ENCODE data around the gene DENND2A. TPM values are rescaled to one million over a fixed set of nuclear protein-coding genes. Genes with fewer than 3 reads are reported as not detected.

DENND2A gene
- total and polyA plus RNA-seq, 2 donors (not counting 1 experiment from before 2014, with no cell fraction given) = 30.6 to 39.0 TPM

DNA sequence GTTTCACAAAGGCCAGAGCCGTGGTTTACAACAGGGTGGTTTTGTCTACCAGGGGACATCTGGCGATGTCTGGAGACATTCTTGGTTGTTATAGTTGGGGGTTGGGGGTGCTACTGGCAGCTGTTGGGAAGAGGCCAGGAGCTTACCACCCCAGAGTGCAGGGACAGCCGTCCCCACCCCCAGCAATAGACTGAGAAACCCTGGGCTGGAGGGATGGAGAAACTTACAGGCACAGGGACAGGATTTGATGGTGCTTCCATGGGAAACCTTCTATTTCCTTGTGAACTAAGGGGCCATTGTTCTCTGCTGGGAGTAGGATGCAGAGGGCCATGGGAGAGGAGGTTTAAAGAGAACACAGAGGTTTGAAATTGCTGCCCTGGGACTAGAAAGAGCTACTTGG lies 43.0 kb upstream of the DENND2A start:
- Histone ChIP-seq H2AFZ (ENCODE audit: low read length) (no peak overlapping the region), H3K36me3 (ENCODE audit: control insufficient read depth, insufficient read depth, low read length) (peaks cover 4% of the 10 kb centered on the region), H3K4me1 (ENCODE audit: control insufficient read depth, extremely low read depth, insufficient read depth, low read length) (no peaks in the 10 kb centered on the region), H3K4me3 (replicated peaks in 1 of 4; ENCODE audit: control extremely low read depth in 1 of 4, insufficient read depth in 1 of 4, low read depth in 3 of 4, low read length in 4 of 4) (no peak overlapping the region), H4K20me1 (ENCODE audit: control insufficient read depth, extremely low read depth, insufficient read depth, low read length) (no peaks in the 10 kb centered on the region), H3K27ac (ENCODE audit: insufficient read depth, low read length) (no peak overlapping the region), H3K4me2 (ENCODE audit: extremely low read depth, insufficient read depth, low read length) (no peak overlapping the region), H3K79me2 (ENCODE audit: control insufficient read depth, insufficient read depth, low read length) (no peaks in the 10 kb centered on the region), H3K9me3 (ENCODE audit: control insufficient read depth, insufficient read depth, low read depth, low read length) (no peaks in the 10 kb centered on the region), H3K27me3 (ENCODE audit: control insufficient read depth, insufficient read depth, low read length) (no peaks in the 10 kb centered on the region), H3K9ac (ENCODE audit: insufficient read depth, low read length) (no peak overlapping the region)
- no peak for TF ChIP-seq EZH2 (IDR thresholded peaks at IDR 0.05; ENCODE audit: low read length, missing control alignments)
- TF ChIP-seq, protein P1, sequence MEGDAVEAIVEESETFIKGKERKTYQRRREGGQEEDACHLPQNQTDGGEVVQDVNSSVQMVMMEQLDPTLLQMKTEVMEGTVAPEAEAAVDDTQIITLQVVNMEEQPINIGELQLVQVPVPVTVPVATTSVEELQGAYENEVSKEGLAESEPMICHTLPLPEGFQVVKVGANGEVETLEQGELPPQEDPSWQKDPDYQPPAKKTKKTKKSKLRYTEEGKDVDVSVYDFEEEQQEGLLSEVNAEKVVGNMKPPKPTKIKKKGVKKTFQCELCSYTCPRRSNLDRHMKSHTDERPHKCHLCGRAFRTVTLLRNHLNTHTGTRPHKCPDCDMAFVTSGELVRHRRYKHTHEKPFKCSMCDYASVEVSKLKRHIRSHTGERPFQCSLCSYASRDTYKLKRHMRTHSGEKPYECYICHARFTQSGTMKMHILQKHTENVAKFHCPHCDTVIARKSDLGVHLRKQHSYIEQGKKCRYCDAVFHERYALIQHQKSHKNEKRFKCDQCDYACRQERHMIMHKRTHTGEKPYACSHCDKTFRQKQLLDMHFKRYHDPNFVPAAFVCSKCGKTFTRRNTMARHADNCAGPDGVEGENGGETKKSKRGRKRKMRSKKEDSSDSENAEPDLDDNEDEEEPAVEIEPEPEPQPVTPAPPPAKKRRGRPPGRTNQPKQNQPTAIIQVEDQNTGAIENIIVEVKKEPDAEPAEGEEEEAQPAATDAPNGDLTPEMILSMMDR (conservative IDR thresholded peaks at IDR 0.05 in 1 of 2, IDR thresholded peaks at IDR 0.05 in 1 of 2; ENCODE audit: low read depth in 1 of 2, low read length in 2 of 2) = no peak
- no peak for DNase-seq (ENCODE audit: low read depth in 2 of 2)

DNA sequence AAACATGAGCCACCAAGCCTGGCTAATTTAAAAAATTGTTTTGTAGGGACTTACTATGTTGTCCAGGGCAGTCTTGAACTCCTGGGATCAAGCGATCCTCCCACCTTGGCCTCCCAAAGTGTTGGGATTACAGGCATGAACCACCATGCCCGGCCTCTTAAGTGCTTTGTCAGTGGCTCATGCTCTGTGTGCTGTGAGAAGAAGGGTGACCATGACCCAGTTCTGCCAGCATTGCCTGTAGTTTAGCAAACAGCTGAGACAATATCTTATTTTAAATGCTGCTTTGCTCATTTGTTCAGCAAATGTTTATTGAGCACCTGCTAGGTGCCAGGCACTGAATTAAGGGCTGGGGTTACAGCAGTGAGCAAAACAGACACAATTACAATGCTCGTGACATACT lies 41.2 kb upstream of the DENND2A start:
- no peak for DNase-seq (ENCODE audit: low read depth in 2 of 2)
- Histone ChIP-seq H3K4me2 (ENCODE audit: extremely low read depth, insufficient read depth, low read length) (no peak overlapping the region), H3K27ac (ENCODE audit: insufficient read depth, low read length) (no peak overlapping the region), H4K20me1 (ENCODE audit: control insufficient read depth, extremely low read depth, insufficient read depth, low read length) (no peaks in the 10 kb centered on the region), H3K27me3 (ENCODE audit: control insufficient read depth, insufficient read depth, low read length) (no peaks in the 10 kb centered on the region), H3K9me3 (ENCODE audit: control insufficient read depth, insufficient read depth, low read depth, low read length) (no peaks in the 10 kb centered on the region), H3K9ac (ENCODE audit: insufficient read depth, low read length) (no peak overlapping the region), H2AFZ (ENCODE audit: low read length) (no peak overlapping the region), H3K4me3 (replicated peaks in 1 of 4; ENCODE audit: control extremely low read depth in 1 of 4, insufficient read depth in 1 of 4, low read depth in 3 of 4, low read length in 4 of 4) (no peak overlapping the region), H3K36me3 (ENCODE audit: control insufficient read depth, insufficient read depth, low read length) (peaks cover 4% of the 10 kb centered on the region), H3K4me1 (ENCODE audit: control insufficient read depth, extremely low read depth, insufficient read depth, low read length) (no peaks in the 10 kb centered on the region), H3K79me2 (ENCODE audit: control insufficient read depth, insufficient read depth, low read length) (no peaks in the 10 kb centered on the region)
- no peak for TF ChIP-seq EZH2 (IDR thresholded peaks at IDR 0.05; ENCODE audit: low read length, missing control alignments)
- TF ChIP-seq, protein P1 (conservative IDR thresholded peaks at IDR 0.05 in 1 of 2, IDR thresholded peaks at IDR 0.05 in 1 of 2; ENCODE audit: low read depth in 1 of 2, low read length in 2 of 2) = no peak

DNA sequence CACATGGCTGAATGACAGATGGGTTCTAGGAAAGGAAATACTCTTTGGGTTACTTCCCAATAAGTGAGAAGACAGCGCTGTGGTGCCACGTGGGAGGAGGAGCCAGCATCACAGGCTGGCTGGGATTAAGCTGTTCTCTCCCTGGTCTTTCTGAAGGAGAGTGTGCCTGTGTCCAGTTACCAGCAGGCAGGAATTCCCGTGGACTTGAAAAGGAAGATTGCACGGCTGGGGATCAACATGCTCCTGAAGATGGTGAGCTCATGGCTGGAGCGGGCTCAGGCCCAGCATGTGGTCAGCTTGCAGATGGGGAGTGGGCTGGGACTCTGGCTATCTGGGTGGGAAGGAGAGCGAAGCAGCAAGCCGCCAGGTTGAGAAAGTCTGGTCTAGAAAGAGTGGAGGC lies 40.3 kb upstream of the DENND2A start:
- TF ChIP-seq EZH2 (IDR thresholded peaks at IDR 0.05; ENCODE audit: low read length, missing control alignments) = no peak
- TF ChIP-seq, protein P1 (conservative IDR thresholded peaks at IDR 0.05 in 1 of 2, IDR thresholded peaks at IDR 0.05 in 1 of 2; ENCODE audit: low read depth in 1 of 2, low read length in 2 of 2) = no peak
- DNase-seq (ENCODE audit: low read depth in 2 of 2) = no peak
- Histone ChIP-seq H3K36me3 (ENCODE audit: control insufficient read depth, insufficient read depth, low read length) (peaks cover 4% of the 10 kb centered on the region), H3K79me2 (ENCODE audit: control insufficient read depth, insufficient read depth, low read length) (no peaks in the 10 kb centered on the region), H3K4me1 (ENCODE audit: control insufficient read depth, extremely low read depth, insufficient read depth, low read length) (no peaks in the 10 kb centered on the region), H3K27me3 (ENCODE audit: control insufficient read depth, insufficient read depth, low read length) (no peaks in the 10 kb centered on the region), H3K9me3 (ENCODE audit: control insufficient read depth, insufficient read depth, low read depth, low read length) (no peaks in the 10 kb centered on the region), H2AFZ (ENCODE audit: low read length) (no peak overlapping the region), H3K4me2 (ENCODE audit: extremely low read depth, insufficient read depth, low read length) (no peak overlapping the region), H3K27ac (ENCODE audit: insufficient read depth, low read length) (no peak overlapping the region), H3K9ac (ENCODE audit: insufficient read depth, low read length) (no peak overlapping the region), H4K20me1 (ENCODE audit: control insufficient read depth, extremely low read depth, insufficient read depth, low read length) (no peaks in the 10 kb centered on the region), H3K4me3 (replicated peaks in 1 of 4; ENCODE audit: control extremely low read depth in 1 of 4, insufficient read depth in 1 of 4, low read depth in 3 of 4, low read length in 4 of 4) (no peak overlapping the region)

Measured in fibroblast of lung (primary cell).